PFSK-1 (cell line): Measurements from ENCODE around the gene NAALADL2.

Source experiments
- POLR2AphosphoS5 ChIP-seq: IDR thresholded peaks from 2 replicates; pipeline ENCODE4 v1.6.1; 2012; ENCODE audit warnings: low read depth, mild to moderate bottlenecking, control low read depth, low read length, moderate library complexity
- SIN3A ChIP-seq: IDR thresholded peaks from 2 replicates; pipeline ENCODE4 v1.6.1; 2012; ENCODE audit warnings: mild to moderate bottlenecking, low read length, moderate library complexity, borderline replicate concordance; ENCODE audit not compliant: insufficient read depth
- TAF1 ChIP-seq: IDR thresholded peaks from 2 replicates; pipeline ENCODE4 v1.6.1; 2012; ENCODE audit warnings: low read length, control low read depth, borderline replicate concordance; ENCODE audit not compliant: insufficient read depth

- no peak for TF ChIP-seq TAF1
- no peak for TF ChIP-seq SIN3A
- TF ChIP-seq POLR2AphosphoS5 = no peak
Measured at GRCh38 chr3:175192536-175192935, 333.4 kb downstream of the NAALADL2 start.
